Measurements from ENCODE around the gene DLGAP4.

DLGAP4 gene

GRCh38 chr20:36307412-36308325 is 1.5 kb downstream of the DLGAP4 start:
- Histone ChIP-seq H3K4me3 (replicated peaks; ENCODE audit: insufficient read depth, low read length) (no peak overlapping the region), H3K27ac (replicated peaks) (no peak overlapping the region), H3K27me3 (ENCODE audit: insufficient read depth, poor library complexity, severe bottlenecking) (peaks cover 45% of the 10 kb centered on the region)
- no peak for DNase-seq (ENCODE audit: low read depth in 1 of 2, low spot score in 1 of 2)
- TF ChIP-seq POLR2AphosphoS5 (IDR thresholded peaks at IDR 0.05; ENCODE audit: low read depth) (no peak), SPI1 (IDR thresholded peaks at IDR 0.05; ENCODE audit: borderline replicate concordance, low read depth) (no peak), GABPA (IDR thresholded peaks at IDR 0.05; ENCODE audit: low read depth) (no peak)

GRCh38 chr20:36308353-36308752 is 2.2 kb downstream of the DLGAP4 start:
- TF ChIP-seq POLR2AphosphoS5 (IDR thresholded peaks at IDR 0.05; ENCODE audit: low read depth) (no peak), SPI1 (IDR thresholded peaks at IDR 0.05; ENCODE audit: borderline replicate concordance, low read depth) (no peak), CTCF (IDR thresholded peaks at IDR 0.05; ENCODE audit: insufficient read depth, low read length) (no peak), GABPA (IDR thresholded peaks at IDR 0.05; ENCODE audit: low read depth) (no peak), REST (IDR thresholded peaks at IDR 0.05; ENCODE audit: insufficient replicate concordance, low read depth) (no peak)
- H3K27me3 ChIP-seq (ENCODE audit: insufficient read depth, poor library complexity, severe bottlenecking): peaks cover 42% of the 10 kb centered on the region

GRCh38 chr20:36308986-36309385 is 2.8 kb downstream of the DLGAP4 start:
- peaks cover 37% of the 10 kb centered on the region for H3K27me3 ChIP-seq (ENCODE audit: insufficient read depth, poor library complexity, severe bottlenecking)
- DNase-seq (ENCODE audit: low read depth in 1 of 2, low spot score in 1 of 2): no peak
- no peak for TF ChIP-seq SPI1 (IDR thresholded peaks at IDR 0.05; ENCODE audit: borderline replicate concordance, low read depth)
- TF ChIP-seq CTCF (IDR thresholded peaks at IDR 0.05; ENCODE audit: insufficient read depth, low read length): no peak
- no peak for TF ChIP-seq GABPA (IDR thresholded peaks at IDR 0.05; ENCODE audit: low read depth)
- no peak for TF ChIP-seq POLR2AphosphoS5 (IDR thresholded peaks at IDR 0.05; ENCODE audit: low read depth)
- no peak for TF ChIP-seq REST (IDR thresholded peaks at IDR 0.05; ENCODE audit: insufficient replicate concordance, low read depth)
- no peak overlapping the region for H3K27ac ChIP-seq (replicated peaks)
- no peak overlapping the region for H3K4me3 ChIP-seq (replicated peaks; ENCODE audit: insufficient read depth, low read length)

More at GRCh38 chr20:36308353-36308752, 2.2 kb downstream of the DLGAP4 start:
- H3K27ac ChIP-seq (replicated peaks): no peak overlapping the region
- H3K4me3 ChIP-seq (replicated peaks; ENCODE audit: insufficient read depth, low read length): no peak overlapping the region
- no peak for DNase-seq (ENCODE audit: low read depth in 1 of 2, low spot score in 1 of 2)

GRCh38 chr20:36309643-36310042 is 3.5 kb downstream of the DLGAP4 start:
- no peak overlapping the region for H3K27ac ChIP-seq (replicated peaks)
- peaks cover 32% of the 10 kb centered on the region for H3K27me3 ChIP-seq (ENCODE audit: insufficient read depth, poor library complexity, severe bottlenecking)
- TF ChIP-seq POLR2AphosphoS5 (IDR thresholded peaks at IDR 0.05; ENCODE audit: low read depth) (no peak), GABPA (IDR thresholded peaks at IDR 0.05; ENCODE audit: low read depth) (no peak), SPI1 (IDR thresholded peaks at IDR 0.05; ENCODE audit: borderline replicate concordance, low read depth) (no peak), REST (IDR thresholded peaks at IDR 0.05; ENCODE audit: insufficient replicate concordance, low read depth) (no peak), CTCF (IDR thresholded peaks at IDR 0.05; ENCODE audit: insufficient read depth, low read length) (no peak)
- H3K4me3 ChIP-seq (replicated peaks; ENCODE audit: insufficient read depth, low read length): no peak overlapping the region
- no peak for DNase-seq (ENCODE audit: low read depth in 1 of 2, low spot score in 1 of 2)
